Glomerular endothelial cell (primary cell): ENCODE measurements around the gene STX5. TPM values are rescaled to one million over a fixed set of nuclear protein-coding genes. Genes with fewer than 3 reads are reported as not detected.
"Not testable (repeated sequence)": the region's sequence is repeated elsewhere in the genome, so short reads cannot be mapped to it uniquely, and the experiment has no call there.

Source experiments
- DNase-seq: peaks from one replicate; pipeline ENCODE4 v3.0.0-alpha.2; 2011; ENCODE audit warnings: low read depth, low spot score; ENCODE audit errors: extremely low read depth
- total RNA-seq: library from RNA; depleted of rRNA; stranded (reverse); fragments of >200 nt; gene quantifications from 2 replicates; pipeline ENCODE4 v1.2.3, GENCODE V29; 2015

STX5 gene
- total RNA-seq, 1 donor from 2014 or later = 36.7 TPM

DNA sequence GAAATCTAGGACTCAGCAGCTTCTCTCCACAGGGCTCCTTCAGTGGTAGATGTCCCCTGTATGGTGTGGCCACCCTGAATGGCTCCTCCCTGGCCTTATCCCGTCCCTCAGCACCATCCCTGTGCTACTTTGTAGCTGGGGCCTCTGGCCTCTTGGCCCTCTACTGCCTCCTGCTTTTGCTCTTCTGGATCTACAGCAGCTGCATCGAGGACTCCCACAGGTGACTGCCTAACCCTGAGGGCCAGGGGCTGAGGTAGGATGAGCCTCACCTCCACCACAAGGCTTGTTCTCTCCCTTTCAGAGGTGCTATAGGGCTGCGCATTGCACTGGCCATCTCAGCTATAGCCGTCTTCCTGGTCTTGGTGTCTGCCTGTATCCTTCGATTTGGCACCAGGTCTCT, 42.9 kb downstream of the STX5 start:
- DNase-seq = no peak

DNA sequence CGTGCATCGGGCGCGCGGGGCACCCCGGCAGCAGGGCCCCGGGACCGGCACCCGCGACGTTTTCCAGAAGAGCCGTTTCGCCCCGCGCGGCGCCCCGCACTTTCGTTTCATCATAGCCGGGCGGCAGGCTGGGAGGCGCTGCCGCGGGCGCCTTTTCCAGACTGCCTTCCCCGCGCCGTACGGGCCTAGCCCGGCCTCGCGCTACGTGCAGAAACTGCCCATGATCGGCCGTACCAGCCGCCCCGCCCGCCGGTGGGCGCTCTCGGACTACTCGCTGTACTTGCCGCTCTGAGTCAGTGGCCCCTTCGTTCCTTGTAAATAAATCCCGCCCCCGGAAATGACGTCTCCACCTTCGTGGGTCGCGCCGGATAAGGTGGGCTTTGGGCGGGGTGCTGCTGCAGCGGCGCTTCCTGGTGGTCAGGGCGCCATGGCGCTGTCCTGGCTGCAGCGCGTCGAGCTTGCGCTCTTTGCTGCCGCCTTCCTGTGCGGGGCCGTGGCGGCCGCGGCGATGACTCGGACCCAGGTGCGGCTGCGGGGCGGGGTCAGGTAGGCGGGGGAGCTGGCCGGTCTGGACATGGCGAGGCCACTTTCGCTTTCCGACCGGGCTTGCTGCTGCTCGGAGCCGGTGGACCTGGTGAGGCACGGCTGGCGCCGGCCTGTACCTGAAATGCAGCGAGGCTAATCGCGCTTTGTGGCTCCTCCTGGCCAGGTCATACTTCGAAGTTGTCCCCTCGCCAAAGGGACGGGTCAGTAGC, 44.7 kb downstream of the STX5 start, which contains the start of gene TMEM179B:
TSS of gene TMEM179B (plus strand) at position 398 of the 755 bp plus-strand sequence. CDS start at position 428, 30 bp downstream.
- no peak for DNase-seq

DNA sequence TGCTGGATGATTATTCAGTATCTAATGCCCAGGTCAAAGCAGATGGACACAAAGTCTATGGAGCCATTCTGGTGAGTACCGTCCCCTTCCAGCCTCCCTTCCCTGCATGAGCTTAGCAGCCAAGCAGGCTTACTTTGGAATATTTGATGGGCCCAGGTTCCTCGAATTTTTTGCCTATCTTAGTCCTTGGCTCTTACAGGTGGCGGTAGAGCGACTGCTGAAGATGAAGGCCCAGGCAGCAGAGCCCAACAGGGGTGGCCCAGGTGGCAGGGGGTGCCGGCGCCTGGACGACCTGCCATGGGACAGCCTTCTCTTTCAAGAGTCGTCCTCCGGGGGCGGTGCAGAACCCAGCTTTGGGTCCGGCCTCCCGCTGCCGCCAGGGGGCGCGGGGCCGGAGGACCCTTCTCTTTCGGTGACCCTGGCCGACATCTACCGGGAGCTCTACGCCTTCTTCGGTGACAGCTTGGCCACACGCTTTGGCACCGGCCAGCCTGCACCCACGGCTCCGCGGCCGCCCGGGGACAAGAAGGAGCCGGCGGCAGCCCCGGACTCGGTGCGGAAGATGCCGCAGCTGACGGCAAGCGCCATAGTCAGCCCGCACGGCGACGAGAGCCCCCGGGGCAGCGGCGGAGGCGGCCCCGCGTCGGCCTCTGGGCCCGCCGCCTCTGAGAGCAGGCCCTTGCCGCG, 45.4 kb downstream of the STX5 start:
- no peak for DNase-seq

DNA sequence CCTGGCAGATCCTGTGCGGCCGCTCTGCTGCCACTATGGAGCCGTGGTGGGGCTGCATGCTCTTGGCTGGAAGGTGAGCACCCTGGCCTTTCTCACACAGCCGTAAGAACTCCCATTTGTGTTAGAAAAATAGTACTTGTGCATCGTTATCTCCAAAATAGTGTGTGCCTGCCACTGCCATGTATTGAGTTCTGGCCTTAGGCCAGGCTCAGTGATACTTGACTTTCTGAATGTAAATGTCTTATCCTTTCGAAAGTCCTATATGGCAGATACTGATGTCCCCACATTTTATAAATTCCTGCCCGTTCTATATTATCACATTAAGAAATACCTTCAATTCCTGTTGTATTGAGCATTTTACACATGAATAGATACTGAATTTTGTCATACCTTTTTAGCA, 49.1 kb downstream of the STX5 start:
- no peak for DNase-seq

DNA sequence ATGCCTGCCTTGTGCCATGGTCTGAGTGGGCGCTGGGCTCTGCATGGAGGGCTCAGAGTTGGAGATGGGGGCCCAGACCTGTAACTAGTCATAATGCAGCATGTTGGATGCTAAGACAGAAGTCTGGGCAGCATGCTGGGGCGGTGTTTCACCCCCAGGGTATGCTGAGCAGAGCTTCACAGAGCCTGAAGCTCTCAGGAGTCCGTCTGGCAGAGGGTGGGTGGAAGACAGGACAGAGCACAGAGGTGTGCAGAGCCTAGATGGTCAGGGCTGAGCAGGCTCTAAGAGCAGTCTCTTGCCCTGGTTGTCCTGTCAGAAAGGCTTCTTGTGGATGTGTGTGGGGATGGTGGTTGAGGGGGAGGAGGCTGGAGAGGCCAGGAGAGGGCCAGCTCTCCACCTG, 53.4 kb downstream of the STX5 start:
- no peak for DNase-seq

DNA sequence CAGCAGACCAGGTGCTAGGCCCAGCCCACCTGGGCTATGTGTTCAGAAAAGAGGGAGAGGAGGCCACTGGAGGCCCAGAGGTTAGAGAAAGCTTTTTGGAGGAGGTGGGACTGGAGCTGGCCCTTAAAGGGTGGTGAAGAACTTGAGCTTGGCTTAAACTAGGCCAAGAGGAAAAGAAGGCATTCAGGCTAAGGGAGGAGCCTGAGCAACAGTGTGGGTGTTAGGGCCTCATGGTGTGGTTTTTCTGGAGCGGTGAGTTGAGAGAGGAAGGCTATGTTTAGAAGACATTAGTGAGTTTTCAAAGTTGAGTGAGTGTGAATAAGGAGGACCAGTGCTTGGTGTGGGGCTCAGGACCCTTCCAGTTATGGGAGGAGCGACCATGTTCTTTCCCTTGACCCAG, 54.5 kb downstream of the STX5 start:
- DNase-seq = no peak

DNA sequence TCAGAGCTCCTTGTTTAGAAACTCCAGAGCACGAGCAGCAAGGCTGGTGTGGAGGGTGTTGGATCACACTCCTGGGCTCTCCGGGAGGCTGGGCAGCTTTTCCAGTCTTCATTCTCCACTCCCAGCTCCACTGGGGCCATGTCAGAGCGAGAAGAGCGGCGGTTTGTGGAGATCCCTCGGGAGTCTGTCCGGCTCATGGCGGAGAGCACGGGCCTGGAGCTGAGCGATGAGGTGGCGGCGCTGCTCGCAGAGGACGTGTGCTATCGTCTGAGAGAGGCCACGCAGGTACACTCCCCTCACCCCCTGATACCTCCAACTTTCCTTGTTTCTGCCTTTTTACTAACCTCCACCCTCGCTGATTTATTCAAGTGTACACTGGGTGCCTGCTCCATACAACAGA, 56.2 kb downstream of the STX5 start:
- no peak for DNase-seq

DNA sequence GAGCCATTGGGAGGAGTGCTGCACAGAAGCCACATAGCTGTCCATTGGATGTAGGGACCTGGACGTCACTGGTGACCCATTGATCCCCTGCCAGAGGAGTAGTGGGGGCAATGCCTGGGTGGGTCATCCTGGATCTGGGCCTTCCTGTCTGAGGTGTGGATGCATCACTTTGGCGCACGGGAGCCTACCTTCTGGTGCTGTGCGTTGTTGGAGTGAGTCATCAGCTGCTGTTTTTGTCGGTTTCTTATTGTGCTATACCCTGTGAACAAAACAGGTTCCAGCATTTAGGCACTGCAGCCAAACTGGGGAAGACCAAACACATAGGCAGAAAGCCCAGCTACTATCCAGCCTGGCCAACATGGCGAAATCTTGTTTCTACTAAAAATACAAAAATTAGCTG, 57.4 kb downstream of the STX5 start:
- no peak for DNase-seq

DNA sequence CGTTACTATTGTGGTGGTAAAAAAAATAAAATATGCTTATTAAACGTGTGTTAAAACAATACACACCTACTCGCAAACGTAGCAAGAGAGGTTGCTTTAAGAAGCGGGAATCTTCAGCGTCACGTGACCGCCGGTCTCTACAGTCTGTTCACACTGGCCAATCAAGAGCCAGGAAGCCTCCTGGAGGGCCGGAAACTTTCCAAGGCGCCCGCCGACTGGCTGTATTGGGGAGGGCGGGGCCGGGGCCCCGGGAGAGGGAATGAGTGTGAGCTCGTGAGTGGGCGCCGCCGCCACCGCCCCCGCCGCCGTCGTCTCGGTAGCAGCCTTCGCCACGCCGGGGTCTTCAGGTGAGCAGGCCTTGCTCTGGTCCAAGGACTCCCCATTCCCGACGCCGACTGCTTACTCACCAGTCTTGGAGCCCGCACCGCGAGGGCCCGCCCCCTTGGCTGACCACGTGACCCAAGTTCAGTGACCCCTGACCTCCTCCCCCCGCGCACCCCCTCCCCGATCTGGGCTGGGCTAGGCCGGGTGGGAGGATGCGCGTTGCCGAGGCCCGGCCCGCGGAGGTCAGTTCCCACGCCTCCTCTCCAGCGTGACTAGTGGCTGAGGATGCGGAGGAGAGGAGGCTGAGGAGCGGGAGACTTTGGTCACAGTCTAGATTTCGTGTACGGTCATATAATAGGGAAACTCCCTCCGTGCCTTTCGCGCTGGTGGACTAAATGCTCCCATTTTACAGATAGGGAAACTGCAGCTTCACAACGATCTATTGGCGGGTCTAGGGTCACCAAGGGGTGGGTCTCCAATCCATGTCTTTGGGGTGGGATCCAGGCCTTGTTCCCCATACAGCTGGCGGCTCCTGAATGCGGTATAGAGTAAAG, 60.5 kb downstream of the STX5 start, which contains the start of gene TAF6L:
TSS of gene TAF6L (plus strand) at position 253 of the 878 bp plus-strand sequence. CDS start 4,388 bp downstream, outside the sequence.
- DNase-seq = peak; percentile 87

DNA sequence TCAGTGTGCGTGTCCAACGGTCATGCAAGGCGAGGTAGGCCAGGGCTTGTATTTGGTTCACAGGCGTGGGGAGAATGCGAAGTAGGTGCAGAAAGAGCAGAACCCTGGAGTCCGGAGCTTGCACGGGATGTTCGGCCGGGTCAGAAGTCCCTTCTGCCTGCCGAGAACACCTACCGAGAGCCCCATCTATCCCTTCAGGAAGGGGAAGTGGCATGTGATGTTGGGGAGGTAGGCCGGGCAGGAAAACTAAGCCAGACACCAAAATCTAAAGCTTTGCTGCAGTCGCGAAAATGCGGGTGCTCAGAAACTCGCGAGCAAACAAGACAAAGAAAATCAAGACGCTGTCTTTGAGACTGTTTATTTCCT, 61.1 kb downstream of the STX5 start:
- no peak for DNase-seq

DNA sequence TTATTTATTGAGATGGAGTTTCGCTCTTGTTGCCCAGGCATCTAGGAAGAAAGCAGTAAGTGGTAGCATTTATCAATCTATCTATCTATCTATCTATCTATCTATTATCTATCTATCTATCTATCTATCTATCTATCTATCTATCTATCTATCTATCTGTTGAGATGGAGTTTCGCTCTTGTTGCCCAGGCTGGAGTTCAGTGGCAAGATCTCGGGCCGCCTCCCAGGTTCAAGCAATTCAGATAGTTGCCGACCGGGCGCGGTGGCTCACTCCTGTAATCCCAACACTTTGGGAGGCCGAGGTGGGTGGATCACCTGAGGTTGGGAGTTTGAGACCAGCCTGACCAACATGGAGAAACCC, 71.0 kb downstream of the STX5 start:
- DNase-seq = not testable (repeated sequence)

DNA sequence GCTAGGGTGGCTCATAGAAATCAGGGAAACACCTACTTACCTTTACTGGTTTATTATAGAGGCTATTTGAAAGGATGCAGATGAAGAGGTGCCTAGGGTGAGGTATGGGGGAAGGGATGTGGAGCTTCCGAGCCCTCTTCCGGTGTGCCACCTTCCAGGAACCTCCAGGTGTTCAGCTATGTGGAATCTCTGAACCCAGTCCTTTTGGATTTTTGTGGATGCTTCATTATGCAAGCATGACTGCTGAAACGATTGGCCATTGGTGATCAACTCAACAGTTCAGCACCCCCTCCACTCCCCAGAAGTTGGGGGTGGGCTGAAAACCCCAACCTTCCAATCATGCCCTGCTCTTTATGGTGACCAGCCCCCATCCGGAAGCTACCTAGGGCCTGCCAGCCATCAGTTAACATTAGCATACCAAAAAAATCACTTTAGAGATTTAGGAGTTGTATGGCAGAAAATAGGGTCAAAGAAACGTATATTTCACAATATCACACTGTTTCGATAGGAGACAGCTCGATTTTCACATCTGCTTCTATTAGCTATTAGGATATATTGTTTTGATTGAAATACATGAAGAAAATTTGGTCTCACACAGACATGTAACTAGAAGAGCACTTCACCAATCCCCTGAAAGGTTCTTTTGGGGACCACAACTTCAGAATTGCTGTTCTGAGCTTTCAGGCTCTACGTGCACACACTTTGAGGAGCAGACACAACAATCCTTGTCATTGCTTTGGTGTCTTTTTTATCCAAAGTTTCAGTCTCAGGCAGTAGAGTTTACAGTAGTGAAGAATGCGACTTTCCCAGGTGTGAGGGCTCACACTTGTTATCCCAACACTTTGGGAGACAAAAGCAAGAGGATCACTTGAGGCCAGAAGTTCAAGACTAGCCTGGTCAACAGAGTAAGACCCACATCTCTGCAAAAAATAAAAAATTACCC, 73.7 kb downstream of the STX5 start:
- DNase-seq = no peak

Other genes starting within 250 kb of the STX5 start
- gene TUT1, start 240.5 kb downstream of the STX5 start, total RNA-seq = 12.8 and 16.8 TPM in 2 replicates
- 143 and 154 TPM in 2 replicates for gene MTA2, start 230.2 kb downstream of the STX5 start, total RNA-seq
- 33.2 and 83.2 TPM in 2 replicates for gene EML3, start 219.3 kb downstream of the STX5 start, total RNA-seq
- 1.4 and 2.3 TPM in 2 replicates for gene ROM1, start 218.8 kb downstream of the STX5 start, total RNA-seq
- 38.3 and 42.5 TPM in 2 replicates for gene B3GAT3, start 210.1 kb downstream of the STX5 start, total RNA-seq
- gene GANAB, start 185.4 kb downstream of the STX5 start, total RNA-seq = 295 and 372 TPM in 2 replicates
- 29.0 and 29.5 TPM in 2 replicates for gene INTS5, start 178.7 kb downstream of the STX5 start, total RNA-seq
- gene C11orf98, start 166.8 kb downstream of the STX5 start, total RNA-seq = 49.7 and 56.8 TPM in 2 replicates
- gene CSKMT, start 166.7 kb downstream of the STX5 start, total RNA-seq = 2.4 and 2.5 TPM in 2 replicates
- 7.8 and 9.9 TPM in 2 replicates for gene UQCC3, start 160.4 kb downstream of the STX5 start, total RNA-seq
- 2.1 and 7.1 TPM in 2 replicates for gene LBHD1, start 159.8 kb downstream of the STX5 start, total RNA-seq
- 134 and 162 TPM in 2 replicates for gene UBXN1, start 153.0 kb downstream of the STX5 start, total RNA-seq
- not detected in 2 replicates for gene LRRN4CL, start 142.5 kb downstream of the STX5 start, total RNA-seq
- 34.8 and 36.4 TPM in 2 replicates for gene BSCL2, start 124.6 kb downstream of the STX5 start, total RNA-seq
- not detected in 2 replicates for gene GNG3, start 124.4 kb downstream of the STX5 start, total RNA-seq
- 13.2 and 23.6 TPM in 2 replicates for gene HNRNPUL2, start 104.6 kb downstream of the STX5 start, total RNA-seq
- 34.9 and 35.2 TPM in 2 replicates for gene TTC9C, start 103.6 kb downstream of the STX5 start, total RNA-seq
- gene ZBTB3, start 77.9 kb downstream of the STX5 start, total RNA-seq = 7.2 and 12.6 TPM in 2 replicates
- 75.5 and 88.6 TPM in 2 replicates for gene POLR2G, start 70.5 kb downstream of the STX5 start, total RNA-seq
- 20.6 and 21.8 TPM in 2 replicates for gene TAF6L, start 60.7 kb downstream of the STX5 start, total RNA-seq
- gene TMEM179B, start 44.6 kb downstream of the STX5 start, total RNA-seq = 63.9 and 65.4 TPM in 2 replicates
- gene TMEM223, start 40.0 kb downstream of the STX5 start, total RNA-seq = 16.8 and 23.2 TPM in 2 replicates
- gene NXF1, start 26.6 kb downstream of the STX5 start, total RNA-seq = 38.1 and 63.2 TPM in 2 replicates
- gene TEX54, start 790 bp upstream of the STX5 start, total RNA-seq = not detected in 2 replicates
- 32.3 and 37.5 TPM in 2 replicates for gene WDR74, start 7.5 kb upstream of the STX5 start, total RNA-seq
- 128 and 157 TPM in 2 replicates for gene SLC3A2, start 48.8 kb upstream of the STX5 start, total RNA-seq
- gene CHRM1, start 89.3 kb upstream of the STX5 start, total RNA-seq = not detected in 2 replicates
- gene SLC22A6, start 152.9 kb upstream of the STX5 start, total RNA-seq = not detected in 2 replicates
- not detected in 2 replicates for gene SLC22A8, start 183.8 kb upstream of the STX5 start, total RNA-seq